GM06990 (cell line): Measurements from ENCODE around the gene PRKD1.

Source experiments
- DNase-seq: peaks from one replicate; pipeline ENCODE4 v3.0.0-alpha.2; 2011; ENCODE audit not compliant: insufficient read length; ENCODE audit errors: extremely low read depth
- H3K27me3 ChIP-seq: replicated peaks from 2 replicates; pipeline ENCODE4 v1.6.0; 2011; ENCODE audit warnings: low read length; ENCODE audit not compliant: control insufficient read depth, insufficient read depth
- H3K36me3 ChIP-seq: 2 replicates; pipeline ENCODE4 v1.5.1; 2011; ENCODE audit warnings: low read length; ENCODE audit not compliant: control insufficient read depth, insufficient read depth
- H3K4me3 ChIP-seq: replicated peaks from 2 replicates; pipeline ENCODE4 v1.5.1; 2011; ENCODE audit warnings: low read depth, mild to moderate bottlenecking, control low read depth, low read length
- CTCF ChIP-seq: IDR thresholded peaks from 2 replicates; pipeline ENCODE4 v1.5.1; 2011; ENCODE audit warnings: low read length, control low read depth, mild to moderate bottlenecking, inconsistent platforms; ENCODE audit not compliant: insufficient read depth, poor library complexity, severe bottlenecking

Gene PRKD1

GRCh38 chr14:29687866-29688265 is 239.8 kb downstream of the PRKD1 start:
- Histone ChIP-seq H3K36me3 (no peaks in the 10 kb centered on the region), H3K4me3 (no peak overlapping the region), H3K27me3 (no peaks in the 10 kb centered on the region)
- TF ChIP-seq CTCF, result no peak
- DNase-seq, result no peak

GRCh38 chr14:29687071-29687765 is 240.4 kb downstream of the PRKD1 start:
- no peak overlapping the region for H3K4me3 ChIP-seq
- no peaks in the 10 kb centered on the region for H3K27me3 ChIP-seq
- no peak for TF ChIP-seq CTCF
- DNase-seq, result no peak
- no peaks in the 10 kb centered on the region for H3K36me3 ChIP-seq

GRCh38 chr14:29684926-29685325 is 242.7 kb downstream of the PRKD1 start:
- no peak overlapping the region for H3K4me3 ChIP-seq
- no peaks in the 10 kb centered on the region for H3K27me3 ChIP-seq
- no peaks in the 10 kb centered on the region for H3K36me3 ChIP-seq
- no peak for DNase-seq
- no peak for TF ChIP-seq CTCF

- Histone ChIP-seq H3K4me3 (no peak overlapping the region), H3K27me3 (no peaks in the 10 kb centered on the region), H3K36me3 (no peaks in the 10 kb centered on the region)
- DNase-seq, result no peak
- no peak for TF ChIP-seq CTCF
Observed at GRCh38 chr14:29682789-29683188, 244.9 kb downstream of the PRKD1 start.

- no peak for DNase-seq
- H3K27me3 ChIP-seq, result no peaks in the 10 kb centered on the region
- TF ChIP-seq CTCF, result no peak
- H3K4me3 ChIP-seq, result no peak overlapping the region
- no peaks in the 10 kb centered on the region for H3K36me3 ChIP-seq
Observed at GRCh38 chr14:29681316-29681715, 246.3 kb downstream of the PRKD1 start.
